Endothelial cell of umbilical vein (primary cell): ENCODE data around the gene CTNS. TPM values are rescaled to one million over a fixed set of nuclear protein-coding genes. Genes with fewer than 3 reads are reported as not detected.

Experiments used
- BruUV-seq: library from RNA; stranded (reverse); fragments of 400-500 nt; replicated peaks from 2 replicates; lab custom pipeline; 2021; lab: Mats Ljungman, UMichigan
- CTCF ChIA-PET: fragments of 300-600, 350-600 bp; sonication (Branson Sonifier 250); formaldehyde crosslinking; loops from one replicate; lab custom pipeline; 2021; ENCODE audit warnings: antibody characterized with exemption, inconsistent platforms; lab: Charles Lee
- POLR2A ChIA-PET: fragments of 300-600, 350-600 bp; sonication (Branson Sonifier 250); formaldehyde crosslinking; loops from one replicate; lab custom pipeline; 2021; ENCODE audit warnings: antibody characterized with exemption, inconsistent platforms; lab: Charles Lee
- DNase-seq: peaks from one replicate; pipeline ENCODE4 v3.0.0-alpha.2; 2011; ENCODE audit warnings: low read depth, low spot score
- FAIRE-seq: peaks from 2 replicates; lab custom pipeline; 2011; peaks lifted over from hg19 to GRCh38; lab: Jason Lieb, UNC
- H2AFZ ChIP-seq: 2 replicates; pipeline ENCODE4 v1.6.0; 2012; ENCODE audit warnings: low read depth, low read length, control low read depth, inconsistent platforms
- H3K27ac ChIP-seq: 2 replicates; pipeline ENCODE4 v1.5.1; 2011; ENCODE audit warnings: low read depth, mild to moderate bottlenecking, control low read depth, low read length, moderate library complexity; ENCODE audit not compliant: insufficient read depth
- H3K27me3 ChIP-seq, 2 experiments: 2 replicates each; pipeline versions ENCODE4 v1.6.0 to v1.6.1; 2011; ENCODE audit warnings: low read length in 2 of 2, mixed read lengths in 1 of 2; ENCODE audit not compliant: control insufficient read depth in 2 of 2, insufficient read depth in 2 of 2
- H3K36me3 ChIP-seq, 2 experiments: 2 replicates in 1 of 2; 3 replicates in 1 of 2; pipeline ENCODE4 v1.5.1; 2011; ENCODE audit warnings: low read length in 2 of 2, mild to moderate bottlenecking in 1 of 2, moderate library complexity in 1 of 2; ENCODE audit not compliant: control insufficient read depth in 2 of 2, insufficient read depth in 2 of 2; ENCODE audit errors: extremely low read depth in 1 of 2
- H3K4me1 ChIP-seq: 3 replicates; pipeline ENCODE4 v1.5.1; 2011; ENCODE audit warnings: mild to moderate bottlenecking, low read length; ENCODE audit not compliant: control insufficient read depth, insufficient read depth; ENCODE audit errors: extremely low read depth
- H3K4me2 ChIP-seq: 2 replicates; pipeline ENCODE4 v1.6.1; 2011; ENCODE audit warnings: low read length, control low read depth, mixed read lengths; ENCODE audit not compliant: insufficient read depth
- H3K4me3 ChIP-seq, 3 experiments: fragments of 200-600 bp in 1 of 3; sonication (generic), shearing (Covaris generic) in 1 of 3; replicated peaks in 1 of 3; 2 replicates each; pipeline ENCODE4 v1.5.1; 2011 to 2016; ENCODE audit warnings: control low read depth in 3 of 3, low read length in 3 of 3, mild to moderate bottlenecking in 2 of 3, inconsistent platforms in 1 of 3, low read depth in 1 of 3, moderate library complexity in 1 of 3; ENCODE audit not compliant: insufficient read depth in 1 of 3
- H3K79me2 ChIP-seq: 2 replicates; pipeline ENCODE4 v1.6.0; 2012; ENCODE audit warnings: low read length, inconsistent platforms; ENCODE audit not compliant: control insufficient read depth, insufficient read depth
- H3K9ac ChIP-seq: replicated peaks from 2 replicates; pipeline ENCODE3; 2011; ENCODE audit warnings: low read length, control low read depth; ENCODE audit not compliant: insufficient read depth; ENCODE audit errors: extremely low read depth
- H3K9me1 ChIP-seq: replicated peaks from 3 replicates; pipeline ENCODE4 v1.6.0; 2011; ENCODE audit warnings: mild to moderate bottlenecking, low read length; ENCODE audit not compliant: control insufficient read depth, insufficient read depth; ENCODE audit errors: extremely low read depth
- H3K9me3 ChIP-seq: replicated peaks from 2 replicates; pipeline ENCODE4 v1.5.1; 2012; ENCODE audit warnings: low read length, inconsistent platforms; ENCODE audit not compliant: control insufficient read depth, insufficient read depth
- H4K20me1 ChIP-seq: replicated peaks from 2 replicates; pipeline ENCODE3; 2011; ENCODE audit warnings: mild to moderate bottlenecking, low read length; ENCODE audit not compliant: control insufficient read depth, insufficient read depth; ENCODE audit errors: extremely low read depth
- EZH2 ChIP-seq: IDR thresholded peaks from 2 replicates; pipeline ENCODE4 v1.6.1; 2012; ENCODE audit warnings: borderline replicate concordance, low read depth, mild to moderate bottlenecking, moderate library complexity, low read length, inconsistent platforms; ENCODE audit not compliant: severe bottlenecking
- FOS ChIP-seq: IDR thresholded peaks from 2 replicates; pipeline ENCODE4 v1.6.1; 2011; ENCODE audit warnings: mild to moderate bottlenecking, low read length, moderate library complexity, borderline replicate concordance; ENCODE audit not compliant: insufficient read depth
- MAX ChIP-seq: IDR thresholded peaks from 2 replicates; pipeline ENCODE4 v1.6.1; 2011; ENCODE audit not compliant: insufficient read depth, insufficient read length
- MYC ChIP-seq: IDR thresholded peaks from one replicate; pipeline ENCODE4 v1.6.1; 2011; ENCODE audit warnings: mild to moderate bottlenecking, low read depth, low read length
- POLR2AphosphoS5 ChIP-seq: IDR thresholded peaks from 2 replicates; pipeline ENCODE4 v1.6.1; 2012; ENCODE audit warnings: low read depth, mild to moderate bottlenecking, control low read depth, low read length, moderate library complexity; ENCODE audit not compliant: insufficient read depth
- dilution Hi-C: fragments of 300-500 bp; cut with MboI; formaldehyde crosslinking; loops from one replicate; pipeline ENCODE4 v1.15.0; 2019; ENCODE audit warnings: low sequenced_read_pairs; ENCODE audit not compliant: extremely low pct_ligation_motif_present
- intact Hi-C: fragments of 100-400 bp; cut with micrococcal nuclease; formaldehyde crosslinking; loops from one replicate; pipeline ENCODE4 v1.10.0; 2022
- polyA plus RNA-seq, 4 experiments: library from polyadenylated mRNA; depleted of rRNA in 3 of 4; stranded (reverse) in 3 of 4; unstranded in 1 of 4; fragments of >200 nt; gene quantifications; 2 replicates each; pipeline versions ENCODE4 v1.2.1 to v1.2.3, GENCODE V29; 2011 to 2012; ENCODE audit warnings: missing spikeins in 1 of 4
- total RNA-seq: library from RNA; stranded (reverse); gene quantifications from 2 replicates; pipeline ENCODE4 v1.2.3, GENCODE V29; 2021

The CTNS gene
- total and polyA plus RNA-seq, 2 donors (not counting 3 experiments of a cell fraction or from before 2014, with no cell fraction given): 17.9 to 25.9 TPM

GRCh38 chr17:3590768-3591167 lies 45.8 kb upstream of the CTNS start:
- Histone ChIP-seq H3K4me3 (no peak overlapping the region), H3K9me3 (no peaks in the 10 kb centered on the region), H3K9ac (no peak overlapping the region), H3K4me2 (no peak overlapping the region), H3K9me1 (no peaks in the 10 kb centered on the region), H3K36me3 (no peaks in the 10 kb centered on the region), H3K27ac (no peak overlapping the region), H3K79me2 (no peaks in the 10 kb centered on the region), H2AFZ (no peak overlapping the region), H4K20me1 (no peaks in the 10 kb centered on the region), H3K27me3 (no peaks in the 10 kb centered on the region), H3K4me1 (no peaks in the 10 kb centered on the region)
- TF ChIP-seq POLR2AphosphoS5 (no peak), MAX (no peak)
- BruUV-seq: no TSS peak
- DNase-seq (no peak), FAIRE-seq (no peak)
- dilution Hi-C loops (no loop called here), intact Hi-C loops (no loop called here)
- CTCF ChIA-PET: no interaction called here
- POLR2A ChIA-PET: no interaction called here

GRCh38 chr17:3592216-3592860 lies 44.2 kb upstream of the CTNS start:
- TF ChIP-seq EZH2 (no peak), MAX (no peak), FOS (no peak), MYC (no peak), POLR2AphosphoS5 (no peak)
- DNase-seq (no peak), FAIRE-seq (no peak)
- Histone ChIP-seq H2AFZ (no peak overlapping the region), H3K9me3 (no peaks in the 10 kb centered on the region), H3K27ac (no peak overlapping the region), H3K9me1 (no peaks in the 10 kb centered on the region), H3K79me2 (no peaks in the 10 kb centered on the region), H4K20me1 (no peaks in the 10 kb centered on the region), H3K9ac (no peak overlapping the region), H3K4me1 (no peaks in the 10 kb centered on the region), H3K4me3 (no peak overlapping the region), H3K4me2 (no peak overlapping the region), H3K27me3 (no peaks in the 10 kb centered on the region), H3K36me3 (no peaks in the 10 kb centered on the region)
- POLR2A ChIA-PET: interaction anchor here (0.7 kb wide), 1 partner anchor 1126 kb away, joined by 5 read pairs; no protein-coding TSS in a partner anchor
- BruUV-seq: no TSS peak
- CTCF ChIA-PET: interaction anchor here (0.9 kb wide), 1 partner anchor 9 kb away, joined by 3 read pairs; no protein-coding TSS in a partner anchor
- dilution Hi-C loops (no loop called here), intact Hi-C loops (no loop called here)
